GM12878 (cell line): Measurements from ENCODE around the gene IQGAP1.

ENCODE experiments used
- BCL3 ChIP-seq: IDR thresholded peaks from 2 replicates; pipeline ENCODE4 v1.6.1; 2011; ENCODE audit warnings: borderline replicate concordance, low read depth, mild to moderate bottlenecking, moderate library complexity, low read length; ENCODE audit not compliant: insufficient read depth, poor library complexity, severe bottlenecking
- EZH2 ChIP-seq: IDR thresholded peaks from 2 replicates; pipeline ENCODE4 v1.6.1; 2012; ENCODE audit warnings: low read depth, mild to moderate bottlenecking, control low read depth, inconsistent platforms, low read length, borderline replicate concordance; ENCODE audit not compliant: control insufficient read depth
- KDM1A ChIP-seq: fragments of 200-600 bp; sonication (generic); IDR thresholded peaks from 2 replicates; pipeline ENCODE4 v1.6.1; 2016; ENCODE audit warnings: borderline replicate concordance
- POLR2A ChIP-seq: IDR thresholded peaks from 2 replicates; pipeline ENCODE4 v1.6.1; 2011; ENCODE audit warnings: low read depth, mild to moderate bottlenecking, low read length
- POLR2AphosphoS2 ChIP-seq: IDR thresholded peaks from 2 replicates; pipeline ENCODE4 v1.6.1; 2011; ENCODE audit warnings: low read depth, mild to moderate bottlenecking, low read length, improper control_type of control experiment, moderate library complexity
- TAF1 ChIP-seq: IDR thresholded peaks from 2 replicates; pipeline ENCODE4 v1.6.1; 2011; ENCODE audit warnings: mild to moderate bottlenecking, low read depth, low read length, borderline replicate concordance

- TF ChIP-seq EZH2 (no peak), POLR2A (no peak), BCL3 (peak; percentile 74), KDM1A (no peak), TAF1 (no peak), POLR2AphosphoS2 (no peak)
Observed at GRCh38 chr15:90529011-90529370, 140.9 kb downstream of the IQGAP1 start.
